Activated CD8-positive, alpha-beta memory T cell treated with anti-CD3 and anti-CD28 coated beads, Interleukin-2, amount 50 U/mL, for 24 hours (primary cell): ENCODE data around the gene MUC2.

Experiments
- DNase-seq: peaks from one replicate; pipeline ENCODE4 v3.0.0-alpha.2; 2020; ENCODE audit errors: extremely low read depth

MUC2 gene

DNA sequence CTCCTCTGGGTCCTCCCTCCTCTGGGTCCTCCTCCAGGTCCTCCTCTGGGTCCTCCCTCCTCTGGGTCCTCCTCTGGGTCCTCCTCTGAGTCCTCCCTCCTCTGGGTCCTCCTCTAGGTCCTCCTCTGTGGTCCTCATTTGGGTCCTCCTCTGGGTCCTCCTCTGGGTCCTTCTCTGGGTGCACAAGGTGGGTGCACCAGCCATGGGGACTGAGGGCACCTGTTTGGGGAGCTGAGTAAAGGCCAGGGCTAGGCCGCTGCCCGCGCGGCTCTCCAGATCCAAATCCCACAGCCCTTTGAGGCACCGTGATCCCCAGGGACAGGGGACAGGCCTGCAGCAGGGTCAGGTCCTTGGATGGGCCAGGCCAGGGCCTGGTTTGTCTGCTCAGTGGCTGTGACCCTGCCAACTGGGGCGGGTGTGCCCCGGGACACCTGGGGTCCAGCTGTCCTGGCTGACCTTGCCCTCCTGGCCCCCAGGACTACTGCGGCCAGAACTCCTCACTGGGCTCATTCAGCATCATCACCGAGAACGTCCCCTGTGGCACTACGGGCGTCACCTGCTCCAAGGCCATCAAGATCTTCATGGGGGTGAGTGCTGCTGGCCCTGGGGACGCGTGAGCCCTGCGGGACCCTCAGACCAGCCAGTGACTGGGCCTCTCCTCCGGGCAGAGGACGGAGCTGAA, 12.7 kb downstream of the MUC2 start:
- DNase-seq, result no peak

DNA sequence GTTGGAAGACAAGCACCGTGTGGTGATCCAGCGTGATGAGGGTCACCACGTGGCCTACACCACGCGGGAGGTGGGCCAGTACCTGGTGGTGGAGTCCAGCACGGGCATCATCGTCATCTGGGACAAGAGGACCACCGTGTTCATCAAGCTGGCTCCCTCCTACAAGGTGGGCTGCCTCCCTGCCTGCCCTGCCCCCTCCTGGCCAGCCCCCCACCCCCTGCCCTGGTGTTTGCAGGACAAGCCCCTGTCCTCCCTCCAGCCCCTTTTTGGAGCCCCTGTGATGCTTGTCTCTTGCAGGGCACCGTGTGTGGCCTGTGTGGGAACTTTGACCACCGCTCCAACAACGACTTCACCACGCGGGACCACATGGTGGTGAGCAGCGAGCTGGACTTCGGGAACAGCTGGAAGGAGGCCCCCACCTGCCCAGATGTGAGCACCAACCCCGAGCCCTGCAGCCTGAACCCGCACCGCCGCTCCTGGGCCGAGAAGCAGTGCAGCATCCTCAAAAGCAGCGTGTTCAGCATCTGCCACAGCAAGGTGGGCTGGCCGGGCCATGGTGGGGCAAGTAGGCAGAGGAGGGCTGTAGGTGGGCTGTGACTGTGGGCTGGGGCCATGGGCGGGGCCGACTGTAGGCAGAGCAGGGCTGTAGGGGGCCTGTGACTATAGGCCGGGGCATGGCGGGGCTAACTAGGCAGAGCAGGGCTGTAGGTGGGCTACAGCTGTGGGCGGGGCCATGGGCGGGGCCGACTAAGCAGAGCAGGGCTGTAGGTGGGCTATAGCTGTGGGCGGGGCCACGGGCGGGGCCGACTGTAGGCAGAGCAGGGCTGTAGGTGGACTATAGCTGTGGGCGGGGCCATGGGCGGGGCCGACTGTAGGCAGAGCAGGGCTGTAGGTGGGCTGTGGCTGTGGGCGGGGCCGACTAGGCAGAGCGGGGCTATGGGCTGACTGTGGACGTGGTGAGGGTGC, 13.6 kb downstream of the MUC2 start:
- DNase-seq, result no peak

DNA sequence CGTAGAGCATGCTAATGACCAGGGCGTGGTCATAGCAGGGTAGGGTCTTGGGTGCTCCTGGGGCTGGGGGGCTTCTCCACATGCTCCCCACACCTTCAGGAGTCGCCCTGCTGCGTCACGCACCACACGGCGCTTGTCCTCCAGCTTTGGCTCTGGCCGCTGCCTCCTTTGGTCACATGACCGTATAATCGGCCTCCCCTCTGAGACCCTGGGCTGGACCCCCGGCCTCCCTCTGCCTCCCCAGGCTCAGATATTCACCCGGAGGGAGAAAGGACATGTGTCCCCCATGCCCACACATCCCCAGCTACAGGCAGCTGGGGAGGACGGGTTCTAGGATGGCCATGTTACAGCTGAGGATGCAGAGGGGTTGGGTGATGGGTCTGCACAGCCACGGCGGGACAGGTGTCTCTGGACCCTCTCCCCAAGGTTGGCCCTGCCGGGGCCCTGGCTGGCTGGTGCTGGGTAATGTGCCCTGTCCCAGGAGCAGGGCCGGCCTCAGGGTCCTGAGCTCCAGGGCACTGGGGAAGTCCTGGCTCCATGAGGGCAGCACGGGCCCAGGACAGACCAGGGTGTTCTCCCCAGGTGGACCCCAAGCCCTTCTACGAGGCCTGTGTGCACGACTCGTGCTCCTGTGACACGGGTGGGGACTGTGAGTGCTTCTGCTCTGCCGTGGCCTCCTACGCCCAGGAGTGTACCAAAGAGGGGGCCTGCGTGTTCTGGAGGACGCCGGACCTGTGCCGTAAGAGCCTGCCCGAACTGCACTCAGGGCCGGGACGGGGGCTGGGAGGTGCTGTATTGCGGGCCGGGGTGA, 14.5 kb downstream of the MUC2 start:
- no peak for DNase-seq

DNA sequence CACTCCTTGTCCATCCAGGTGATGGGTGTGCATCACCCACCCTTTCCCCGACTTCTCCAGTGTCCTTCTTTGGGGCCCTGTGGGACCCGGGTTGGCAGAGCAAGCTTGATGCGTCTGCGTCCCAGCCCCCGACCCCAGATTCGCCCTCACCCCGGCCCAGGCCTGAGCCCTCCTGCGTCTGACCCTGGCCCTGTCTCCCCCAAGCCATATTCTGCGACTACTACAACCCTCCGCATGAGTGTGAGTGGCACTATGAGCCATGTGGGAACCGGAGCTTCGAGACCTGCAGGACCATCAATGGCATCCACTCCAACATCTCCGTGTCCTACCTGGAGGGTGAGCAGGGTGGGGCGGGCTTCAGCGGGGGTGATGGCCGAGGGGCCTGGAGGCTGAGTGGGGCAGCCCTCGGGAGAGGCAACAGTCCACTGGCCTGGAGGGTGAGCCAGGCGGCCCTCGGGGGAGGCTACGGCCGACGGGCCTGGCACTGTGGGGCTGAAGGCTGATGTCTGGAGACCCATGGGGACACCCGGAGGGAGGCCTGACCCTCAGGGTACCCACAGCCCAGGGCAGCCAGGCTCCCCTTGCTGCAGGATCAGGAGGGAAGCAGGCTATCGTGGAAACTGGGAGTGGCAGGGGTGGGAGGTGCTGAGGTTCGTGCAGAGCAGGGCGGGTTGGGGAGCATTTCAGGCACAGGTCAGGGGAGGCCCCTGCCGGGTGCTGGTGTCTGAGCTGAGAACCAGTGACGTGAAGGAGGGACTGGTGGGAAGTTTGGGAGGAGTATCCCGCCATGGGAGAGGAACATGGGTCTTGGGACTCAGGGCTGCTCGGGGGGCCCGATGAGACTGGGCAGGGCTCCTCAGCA, 15.3 kb downstream of the MUC2 start:
- DNase-seq, result no peak

DNA sequence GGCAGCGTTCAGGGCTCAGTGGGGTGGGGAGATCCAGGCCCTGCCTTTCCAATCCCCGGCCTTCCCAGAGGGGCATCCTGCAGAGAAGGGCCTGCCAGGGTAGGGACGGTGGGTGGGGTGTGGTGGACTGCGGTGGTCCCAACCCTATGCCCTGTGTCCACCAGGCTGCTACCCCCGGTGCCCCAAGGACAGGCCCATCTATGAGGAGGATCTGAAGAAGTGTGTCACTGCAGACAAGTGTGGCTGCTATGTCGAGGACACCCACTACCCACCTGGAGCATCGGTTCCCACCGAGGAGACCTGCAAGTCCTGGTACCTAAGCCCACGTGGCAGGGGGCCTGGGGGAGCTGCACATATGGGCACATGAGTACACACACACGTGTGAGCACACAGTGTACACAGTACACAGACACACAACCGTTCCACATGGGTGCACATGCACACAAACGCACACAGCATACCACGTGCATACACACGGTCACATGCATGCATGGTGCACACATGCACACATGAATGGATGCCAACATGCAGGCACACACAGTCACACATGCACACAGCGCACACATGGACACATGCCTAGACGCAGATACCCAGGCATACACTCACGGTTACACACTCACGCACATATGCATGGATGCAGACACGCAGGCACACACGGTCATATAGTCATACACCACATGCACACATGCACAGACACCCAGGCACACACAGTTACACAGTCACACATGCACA, 16.1 kb downstream of the MUC2 start:
- no peak for DNase-seq

DNA sequence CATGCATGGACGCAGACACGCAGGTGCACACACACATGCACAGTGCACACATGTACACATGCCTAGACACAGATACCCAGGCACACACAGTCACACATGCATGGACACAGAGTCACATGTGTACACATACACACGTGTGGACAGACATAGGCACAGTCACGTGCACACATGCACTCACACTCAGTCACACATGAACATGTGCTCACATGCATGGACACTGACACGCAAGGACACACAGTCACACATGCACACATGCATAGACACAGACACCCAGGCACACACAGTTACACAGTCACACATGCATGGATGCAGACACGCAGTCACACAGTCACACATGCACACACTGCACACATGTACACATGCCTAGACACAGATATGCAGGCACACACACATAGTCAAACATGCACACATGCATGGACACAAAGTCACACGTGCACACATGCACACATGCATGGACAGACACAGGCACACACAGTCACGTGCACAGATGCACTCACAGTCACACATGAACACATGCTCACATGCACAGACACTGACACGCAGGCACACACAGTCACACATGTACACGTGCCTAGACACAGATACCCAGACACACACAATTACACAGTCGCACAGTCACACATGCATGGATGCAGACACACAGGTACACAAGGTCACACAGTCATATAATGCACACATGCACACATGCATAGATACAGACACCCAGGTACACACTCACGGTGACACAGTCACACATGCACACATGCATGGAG, 16.8 kb downstream of the MUC2 start:
- DNase-seq, result no peak

DNA sequence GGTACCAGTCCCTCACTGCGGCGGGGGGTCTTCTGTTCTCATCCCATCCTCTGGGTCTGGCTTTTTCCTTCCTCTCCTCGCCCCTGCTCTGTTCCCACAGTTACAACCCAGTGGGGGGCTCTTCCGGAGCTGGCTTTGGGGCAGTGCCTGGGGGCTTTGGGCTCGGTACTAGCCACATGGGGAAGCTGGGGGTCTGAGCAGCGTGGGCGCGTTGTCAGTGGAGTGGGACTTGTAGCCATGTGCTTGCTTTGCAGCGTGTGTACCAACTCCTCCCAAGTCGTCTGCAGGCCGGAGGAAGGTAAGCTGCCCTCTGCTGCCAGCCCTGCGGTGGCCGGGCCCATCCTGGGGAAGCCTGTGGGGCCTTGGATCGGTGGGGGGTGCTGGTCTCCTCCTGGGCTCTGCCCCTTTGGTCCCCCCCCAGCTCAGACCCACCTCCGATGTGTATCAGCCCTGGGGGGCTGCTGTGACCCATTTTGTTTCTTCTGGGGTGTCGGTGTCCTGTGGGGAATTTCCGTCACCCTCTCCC, 17.5 kb downstream of the MUC2 start:
- DNase-seq, result no peak

DNA sequence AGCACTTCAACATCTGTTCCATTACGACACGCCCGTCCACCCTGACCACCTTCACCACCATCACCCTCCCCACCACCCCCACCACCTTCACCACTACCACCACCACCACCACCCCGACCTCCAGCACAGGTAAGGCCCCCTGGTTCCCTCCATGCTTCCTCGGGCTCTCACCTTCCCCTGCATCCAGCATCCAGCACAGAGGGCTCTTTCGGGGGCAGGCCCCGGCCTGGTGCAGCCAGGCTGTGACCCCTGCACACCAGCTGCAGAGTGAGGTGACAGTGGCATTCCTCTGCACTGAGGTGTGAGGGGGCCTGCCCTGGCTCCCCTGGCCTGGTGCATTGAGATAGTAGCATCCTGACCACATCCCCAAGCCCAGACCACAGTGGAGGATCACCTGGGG, 18.2 kb downstream of the MUC2 start:
- DNase-seq, result no peak

DNA sequence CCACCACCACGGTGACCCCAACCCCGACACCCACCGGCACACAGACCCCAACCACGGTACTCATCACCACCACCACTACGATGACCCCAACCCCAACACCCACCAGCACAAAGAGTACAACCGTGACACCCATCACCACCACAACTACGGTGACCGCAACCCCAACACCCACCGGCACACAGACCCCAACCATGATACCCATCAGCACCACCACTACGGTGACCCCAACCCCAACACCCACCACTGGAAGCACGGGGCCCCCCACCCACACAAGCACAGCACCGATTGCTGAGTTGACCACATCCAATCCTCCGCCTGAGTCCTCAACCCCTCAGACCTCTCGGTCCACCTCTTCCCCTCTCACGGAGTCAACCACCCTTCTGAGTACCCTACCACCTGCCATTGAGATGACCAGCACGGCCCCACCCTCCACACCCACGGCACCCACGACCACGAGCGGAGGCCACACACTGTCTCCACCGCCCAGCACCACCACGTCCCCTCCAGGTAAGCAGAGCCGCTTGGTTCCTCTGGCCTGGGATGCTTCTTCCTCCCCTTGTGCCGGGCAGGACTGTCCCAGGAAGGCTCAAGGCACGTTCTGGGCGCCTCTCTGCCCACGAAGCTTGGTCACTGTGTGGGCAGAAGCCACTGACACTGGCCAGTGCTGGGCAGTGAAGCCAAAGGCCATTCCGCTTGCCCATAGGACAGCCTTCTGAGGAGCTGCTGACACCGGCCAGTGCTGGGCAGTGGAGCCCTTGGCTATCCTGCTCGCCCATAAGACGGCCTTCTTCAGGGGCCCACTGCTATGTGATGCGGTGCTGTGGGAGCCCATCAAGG, 25.1 kb downstream of the MUC2 start:
- no peak for DNase-seq

DNA sequence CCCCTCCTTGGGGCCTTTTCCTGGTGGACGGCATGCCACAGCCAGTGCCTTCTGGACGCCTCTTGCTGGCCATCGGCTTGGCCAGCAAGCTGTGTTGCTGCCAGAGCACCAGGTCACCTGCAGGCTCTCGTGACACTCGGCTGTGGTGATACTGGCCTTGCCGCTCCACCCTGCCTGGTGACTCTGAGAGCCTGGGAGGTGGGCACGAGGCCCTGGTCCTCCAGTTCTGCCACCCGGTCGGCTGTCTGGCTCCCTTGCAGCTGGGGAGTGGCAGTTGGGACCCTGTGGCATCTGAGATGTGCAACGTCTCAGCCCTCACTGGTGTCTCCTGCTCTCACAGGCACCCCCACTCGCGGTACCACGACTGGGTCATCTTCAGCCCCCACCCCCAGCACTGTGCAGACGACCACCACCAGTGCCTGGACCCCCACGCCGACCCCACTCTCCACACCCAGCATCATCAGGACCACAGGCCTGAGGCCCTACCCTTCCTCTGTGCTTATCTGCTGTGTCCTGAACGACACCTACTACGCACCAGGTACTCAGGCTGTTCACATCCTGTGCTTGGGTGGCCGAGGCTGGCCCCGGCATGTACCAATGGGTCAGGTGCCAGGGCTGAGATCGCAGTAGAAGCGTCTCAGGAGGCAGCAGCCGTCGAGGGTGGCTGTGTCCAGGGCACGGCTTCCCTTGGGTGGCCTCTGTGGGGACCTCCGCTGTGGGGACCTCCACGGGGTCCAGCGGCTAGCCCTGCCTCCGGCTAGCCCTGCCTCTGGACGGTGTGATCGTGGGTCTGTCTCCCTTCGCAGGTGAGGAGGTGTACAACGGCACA, 26.0 kb downstream of the MUC2 start:
- DNase-seq, result no peak

DNA sequence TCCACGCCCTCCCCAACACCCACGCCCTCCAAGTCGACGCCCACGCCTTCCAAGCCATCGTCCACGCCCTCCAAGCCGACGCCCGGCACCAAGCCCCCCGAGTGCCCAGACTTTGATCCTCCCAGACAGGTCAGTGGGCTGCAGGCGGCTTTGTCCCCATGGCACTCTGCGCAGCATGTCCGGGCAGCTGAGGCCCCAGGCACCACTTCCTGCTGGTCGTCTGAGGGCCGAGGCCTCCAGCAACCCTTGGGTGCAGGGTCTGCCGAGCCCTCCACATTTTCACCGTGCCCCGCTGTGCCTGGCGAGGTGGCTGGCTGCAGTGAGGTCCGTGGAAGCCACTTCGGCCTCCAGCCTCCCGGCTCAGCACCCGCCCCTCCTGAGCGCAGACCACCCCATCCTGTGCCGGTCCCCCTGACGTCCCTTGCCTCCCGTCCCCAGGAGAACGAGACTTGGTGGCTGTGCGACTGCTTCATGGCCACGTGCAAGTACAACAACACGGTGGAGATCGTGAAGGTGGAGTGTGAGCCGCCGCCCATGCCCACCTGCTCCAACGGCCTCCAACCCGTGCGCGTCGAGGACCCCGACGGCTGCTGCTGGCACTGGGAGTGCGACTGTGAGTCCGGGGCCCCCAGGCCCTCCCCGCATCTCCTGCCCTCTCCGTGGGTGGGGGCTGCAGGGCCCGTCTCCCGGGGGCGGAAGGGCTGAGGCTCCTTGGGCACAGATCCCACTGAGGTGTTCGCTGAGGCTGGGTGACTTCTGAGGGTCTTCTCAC, 26.8 kb downstream of the MUC2 start:
- no peak for DNase-seq

DNA sequence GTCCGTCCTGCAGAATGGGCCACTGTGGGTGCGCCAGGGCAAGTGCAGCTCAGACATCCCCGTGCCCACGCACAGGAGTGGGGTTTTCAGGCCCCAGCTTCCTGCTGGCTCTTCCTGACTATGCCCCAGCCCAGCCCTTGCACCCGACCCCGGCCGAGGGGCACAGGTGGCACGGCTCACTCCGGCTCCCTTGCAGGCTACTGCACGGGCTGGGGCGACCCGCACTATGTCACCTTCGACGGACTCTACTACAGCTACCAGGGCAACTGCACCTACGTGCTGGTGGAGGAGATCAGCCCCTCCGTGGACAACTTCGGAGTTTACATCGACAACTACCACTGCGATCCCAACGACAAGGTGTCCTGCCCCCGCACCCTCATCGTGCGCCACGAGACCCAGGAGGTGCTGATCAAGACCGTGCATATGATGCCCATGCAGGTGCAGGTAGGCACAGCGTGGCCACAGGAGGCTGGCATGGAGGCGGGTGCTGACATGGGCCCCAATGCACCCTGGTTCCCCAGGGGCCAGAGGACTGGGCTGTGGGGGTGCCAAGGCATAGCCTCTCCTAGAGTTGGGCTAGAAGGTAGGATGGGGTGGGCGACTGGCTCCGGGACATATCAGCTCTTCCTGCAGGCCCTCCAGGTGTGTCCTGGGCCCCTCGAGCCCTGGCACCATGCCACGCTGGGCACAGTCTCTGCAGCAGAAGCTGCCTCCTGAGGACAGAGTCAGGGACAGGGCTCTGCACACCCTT, 27.7 kb downstream of the MUC2 start:
- DNase-seq, result no peak

DNA sequence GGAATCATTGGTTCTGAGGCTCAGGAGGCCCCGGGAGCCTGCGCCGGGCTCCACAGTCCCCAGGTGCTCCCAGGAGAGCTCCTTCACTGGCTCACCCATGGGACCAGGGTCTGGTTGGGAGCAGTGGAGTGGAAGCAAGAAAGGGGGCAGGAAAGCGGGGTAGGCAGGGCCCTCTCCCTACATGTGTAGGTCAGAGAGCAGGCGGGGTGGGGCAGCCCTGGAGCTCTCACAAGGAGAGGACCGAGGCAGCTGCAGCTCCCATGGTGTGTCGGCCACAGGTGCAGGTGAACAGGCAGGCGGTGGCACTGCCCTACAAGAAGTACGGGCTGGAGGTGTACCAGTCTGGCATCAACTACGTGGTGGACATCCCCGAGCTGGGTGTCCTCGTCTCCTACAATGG, 28.3 kb downstream of the MUC2 start:
- no peak for DNase-seq

DNA sequence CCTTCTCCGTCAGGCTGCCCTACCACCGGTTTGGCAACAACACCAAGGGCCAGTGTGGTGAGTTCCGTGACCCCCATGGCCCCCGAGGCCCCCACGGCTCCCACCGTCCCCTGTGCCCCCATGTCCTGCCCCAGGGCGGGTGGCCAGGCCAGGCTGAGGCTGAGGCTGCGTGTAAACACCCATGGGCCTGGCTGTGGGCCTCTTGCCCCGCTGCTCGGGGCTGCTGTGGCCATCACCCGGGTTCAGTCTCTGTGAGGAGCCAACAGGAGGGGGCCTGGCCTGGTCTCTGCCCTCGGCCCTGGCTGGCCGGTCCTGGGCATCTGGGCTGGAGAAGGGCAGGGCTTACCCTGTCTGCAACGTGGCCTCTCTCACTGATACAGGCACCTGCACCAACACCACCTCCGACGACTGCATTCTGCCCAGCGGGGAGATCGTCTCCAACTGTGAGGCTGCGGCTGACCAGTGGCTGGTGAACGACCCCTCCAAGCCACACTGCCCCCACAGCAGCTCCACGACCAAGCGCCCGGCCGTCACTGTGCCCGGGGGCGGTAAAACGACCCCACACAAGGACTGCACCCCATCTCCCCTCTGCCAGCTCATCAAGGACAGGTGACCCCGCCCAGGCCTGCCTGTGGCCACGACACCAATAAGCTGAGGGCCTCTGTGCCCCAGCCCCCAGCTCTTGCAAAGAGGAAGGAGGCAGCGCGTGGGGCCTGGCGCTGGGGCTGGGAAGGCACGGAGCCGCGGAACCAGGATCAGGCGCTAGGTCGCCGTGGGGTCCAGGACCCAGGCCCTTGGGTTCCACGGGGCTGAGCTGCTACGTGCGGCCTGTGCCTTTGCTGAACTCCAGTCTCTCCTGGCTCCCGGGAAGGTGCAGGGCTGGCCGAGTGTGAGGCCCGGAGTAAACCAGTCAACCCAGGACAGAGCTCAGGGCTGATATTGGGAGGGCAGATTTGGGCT, 29.0 kb downstream of the MUC2 start:
- DNase-seq, result no peak
